Mesodermal cell (in vitro differentiated cells): ENCODE data around the gene POLD3.

ENCODE experiments used
- H3K27ac ChIP-seq: 2 replicates; pipeline ENCODE4 v1.7.0; 2013; ENCODE audit warnings: mild to moderate bottlenecking, low read depth, low read length, moderate library complexity; ENCODE audit not compliant: severe bottlenecking
- H3K36me3 ChIP-seq: 2 replicates; pipeline ENCODE4 v1.7.1; 2013; ENCODE audit warnings: mild to moderate bottlenecking, low read length, moderate library complexity; ENCODE audit not compliant: control insufficient read depth, insufficient read depth
- H3K4me1 ChIP-seq: one replicate; pipeline ENCODE4 v1.7.1; 2013; ENCODE audit warnings: mild to moderate bottlenecking, low read length; ENCODE audit not compliant: insufficient read depth, control insufficient read depth, poor library complexity, severe bottlenecking
- H3K4me3 ChIP-seq: 2 replicates; pipeline ENCODE4 v1.7.0; 2013; ENCODE audit warnings: low read length, control low read depth, mild to moderate bottlenecking; ENCODE audit not compliant: insufficient read depth, poor library complexity, severe bottlenecking; ENCODE audit errors: extremely low read depth
- H3K9me3 ChIP-seq: 2 replicates; pipeline ENCODE4 v1.7.1; 2013; ENCODE audit warnings: mild to moderate bottlenecking, low read length, moderate library complexity; ENCODE audit not compliant: control insufficient read depth
- WGBS, 2 experiments: methylation state at CpG; one replicate each; pipeline ENCODE4 v1.1.5; 2013; ENCODE audit warnings: missing lambda C conversion rate in 2 of 2; ENCODE audit not compliant: insufficient coverage in 2 of 2; 5-methylcytosine and 5-hydroxymethylcytosine counted together

POLD3 gene

DNA sequence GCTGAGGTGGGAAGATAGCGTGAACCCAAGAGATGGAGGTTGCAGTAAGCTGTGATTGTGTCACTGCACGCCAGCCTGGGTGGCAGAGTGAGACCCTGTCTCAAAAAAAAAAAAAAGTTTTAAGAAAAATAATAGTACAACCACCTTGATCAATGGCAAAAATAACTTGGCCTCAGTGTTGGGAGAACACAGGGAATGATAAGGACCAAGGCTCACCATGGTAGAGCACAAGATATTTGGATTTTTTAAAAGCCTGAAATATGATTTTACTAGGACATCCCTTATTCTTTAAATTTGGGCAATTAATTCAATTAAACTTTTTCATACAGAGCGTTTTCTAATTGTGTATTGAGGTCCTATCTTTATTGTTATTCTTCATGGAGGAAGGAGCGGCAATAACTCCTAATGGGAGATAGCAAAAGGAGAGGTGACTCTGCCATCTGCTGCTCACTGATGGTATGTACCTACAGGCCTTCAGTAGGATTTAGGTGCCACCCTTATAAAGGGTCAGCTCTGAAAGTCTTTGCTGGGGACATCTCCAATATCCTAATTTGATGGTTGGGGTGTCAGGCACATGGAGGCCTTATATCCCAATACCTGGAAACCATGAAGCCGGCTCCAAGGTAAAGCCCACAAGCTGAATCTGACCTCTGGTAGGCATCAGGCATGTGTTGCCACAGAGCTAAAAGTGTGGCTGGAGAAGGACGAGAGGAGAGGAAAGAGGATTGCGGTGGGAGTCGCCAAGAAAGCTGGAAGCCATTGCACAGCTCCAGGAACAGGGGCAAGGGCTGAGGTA is 21.9 kb upstream of the POLD3 start:
- Histone ChIP-seq H3K9me3 (no peaks in the 10 kb centered on the region), H3K4me1 (no peaks in the 10 kb centered on the region), H3K4me3 (no peak overlapping the region), H3K36me3 (no peaks in the 10 kb centered on the region), H3K27ac (no peak overlapping the region)
- WGBS, 2 experiments: 68 to 84% methylated on average over 4 of the region's 8 CpGs

DNA sequence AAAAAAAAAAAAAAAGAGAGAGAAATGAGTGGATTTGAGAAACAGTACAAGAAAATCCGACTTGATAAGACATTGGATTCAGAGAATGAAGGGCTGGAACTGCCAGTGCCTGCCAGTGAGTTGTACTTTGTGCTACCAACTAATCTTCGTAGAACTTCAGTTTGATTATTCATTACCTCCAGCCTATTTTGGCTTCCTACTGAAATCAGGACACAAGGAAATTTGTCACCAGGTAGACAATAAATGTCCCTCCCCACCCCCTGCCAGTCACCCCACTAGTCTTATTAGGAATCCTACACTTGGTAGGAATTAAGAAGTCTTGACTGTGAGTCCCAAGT is 21.4 kb upstream of the POLD3 start:
- Histone ChIP-seq H3K9me3 (no peaks in the 10 kb centered on the region), H3K4me1 (no peaks in the 10 kb centered on the region), H3K27ac (no peak overlapping the region), H3K4me3 (no peak overlapping the region), H3K36me3 (no peaks in the 10 kb centered on the region)
- WGBS, 2 experiments: 67 to 90% methylated on average over 2 of the region's 2 CpGs

DNA sequence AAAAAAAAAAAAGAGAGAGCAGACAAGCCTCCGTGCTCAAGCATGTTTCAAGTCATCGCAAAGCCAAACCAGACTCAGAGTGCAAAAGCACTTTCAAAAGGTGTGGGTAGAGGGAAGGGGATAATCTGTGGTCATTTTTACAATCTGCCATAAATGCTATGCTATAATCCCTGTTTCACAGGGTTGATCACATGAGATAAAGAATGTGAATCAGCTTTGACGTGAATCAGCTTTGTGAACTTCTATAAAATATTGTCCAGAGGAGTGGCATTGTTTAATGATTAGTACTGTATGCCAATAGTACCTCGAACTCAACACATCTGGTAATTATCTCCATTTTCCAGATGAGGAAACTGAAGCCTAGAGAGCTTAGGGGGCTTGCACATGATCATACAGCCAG is 20.0 kb upstream of the POLD3 start:
- no peak overlapping the region for H3K4me3 ChIP-seq
- no peak overlapping the region for H3K27ac ChIP-seq
- no peaks in the 10 kb centered on the region for H3K9me3 ChIP-seq
- no peaks in the 10 kb centered on the region for H3K4me1 ChIP-seq
- WGBS, 2 experiments: 60 to 83% methylated on average over 2 of the region's 4 CpGs
- H3K36me3 ChIP-seq: no peaks in the 10 kb centered on the region

DNA sequence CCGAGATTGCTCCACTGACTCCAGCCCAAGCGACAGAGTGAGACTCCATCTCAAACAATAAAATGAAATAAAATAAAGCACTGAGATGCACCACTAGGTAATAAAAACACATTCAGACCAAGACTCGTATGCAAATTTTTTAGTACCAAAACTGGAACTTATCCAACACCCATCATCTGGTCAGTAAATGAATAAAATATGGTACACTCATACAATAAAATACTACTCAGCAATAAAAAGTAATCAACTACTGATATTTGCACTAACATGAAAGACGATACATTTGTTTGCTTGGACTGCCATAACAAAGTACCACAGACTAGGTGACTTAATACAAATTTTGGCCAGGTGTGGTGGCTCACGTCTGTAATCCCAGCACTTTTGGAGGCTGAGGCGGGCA is 17.8 kb upstream of the POLD3 start:
- Histone ChIP-seq H3K36me3 (no peaks in the 10 kb centered on the region), H3K4me3 (no peak overlapping the region), H3K4me1 (no peaks in the 10 kb centered on the region), H3K9me3 (no peaks in the 10 kb centered on the region), H3K27ac (no peak overlapping the region)
- 91 to 98% methylated on average over 3 to 4 of the region's 6 CpGs for WGBS, 2 experiments

DNA sequence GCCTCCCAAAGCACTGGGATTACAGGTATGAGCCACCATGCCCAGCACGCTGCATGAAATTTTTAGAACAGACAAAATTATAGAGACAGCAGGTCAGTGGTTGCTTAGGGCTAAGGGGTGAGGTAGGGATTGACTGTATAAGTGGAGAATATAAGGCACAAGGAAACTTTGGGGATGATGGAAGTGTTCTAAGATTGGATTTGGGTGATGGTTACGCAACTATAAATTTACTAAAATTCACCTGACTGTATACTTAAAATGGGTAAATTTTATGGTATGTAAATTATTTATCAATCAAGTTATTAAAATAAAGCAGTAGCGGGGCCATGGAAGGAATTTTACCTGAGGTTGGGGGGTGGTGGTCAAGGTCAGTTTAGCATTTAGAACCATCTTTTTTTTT is 16.4 kb upstream of the POLD3 start:
- H3K9me3 ChIP-seq: no peaks in the 10 kb centered on the region
- no peak overlapping the region for H3K4me3 ChIP-seq
- H3K27ac ChIP-seq: no peak overlapping the region
- no peaks in the 10 kb centered on the region for H3K36me3 ChIP-seq
- 86 to 100% methylated on average over 1 of the region's 3 CpGs for WGBS, 2 experiments
- no peaks in the 10 kb centered on the region for H3K4me1 ChIP-seq

DNA sequence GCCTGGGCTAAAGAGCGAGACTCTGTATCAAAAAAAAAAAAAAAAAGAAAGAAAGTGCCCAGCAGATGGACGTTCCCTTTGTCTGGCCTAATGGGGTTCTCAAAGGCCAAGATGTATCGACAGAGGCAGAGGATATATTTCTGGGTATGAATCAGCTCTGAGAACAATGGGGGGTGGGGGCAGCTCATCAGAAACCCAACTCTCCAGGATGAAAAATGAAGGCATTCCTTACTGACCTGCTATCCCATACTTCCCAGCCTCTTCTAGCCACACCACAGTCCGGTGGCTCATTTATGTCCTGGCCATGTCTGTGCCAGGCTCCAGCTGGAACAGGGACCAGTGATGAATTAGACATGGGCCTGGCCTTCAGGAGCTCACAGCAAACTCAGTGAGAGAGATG is 15.2 kb upstream of the POLD3 start:
- Histone ChIP-seq H3K4me3 (no peak overlapping the region), H3K4me1 (peaks cover 3% of the 10 kb centered on the region), H3K36me3 (no peaks in the 10 kb centered on the region), H3K27ac (no peak overlapping the region), H3K9me3 (no peaks in the 10 kb centered on the region)
- 92 to 100% methylated on average over 1 to 2 of the region's 4 CpGs for WGBS, 2 experiments

DNA sequence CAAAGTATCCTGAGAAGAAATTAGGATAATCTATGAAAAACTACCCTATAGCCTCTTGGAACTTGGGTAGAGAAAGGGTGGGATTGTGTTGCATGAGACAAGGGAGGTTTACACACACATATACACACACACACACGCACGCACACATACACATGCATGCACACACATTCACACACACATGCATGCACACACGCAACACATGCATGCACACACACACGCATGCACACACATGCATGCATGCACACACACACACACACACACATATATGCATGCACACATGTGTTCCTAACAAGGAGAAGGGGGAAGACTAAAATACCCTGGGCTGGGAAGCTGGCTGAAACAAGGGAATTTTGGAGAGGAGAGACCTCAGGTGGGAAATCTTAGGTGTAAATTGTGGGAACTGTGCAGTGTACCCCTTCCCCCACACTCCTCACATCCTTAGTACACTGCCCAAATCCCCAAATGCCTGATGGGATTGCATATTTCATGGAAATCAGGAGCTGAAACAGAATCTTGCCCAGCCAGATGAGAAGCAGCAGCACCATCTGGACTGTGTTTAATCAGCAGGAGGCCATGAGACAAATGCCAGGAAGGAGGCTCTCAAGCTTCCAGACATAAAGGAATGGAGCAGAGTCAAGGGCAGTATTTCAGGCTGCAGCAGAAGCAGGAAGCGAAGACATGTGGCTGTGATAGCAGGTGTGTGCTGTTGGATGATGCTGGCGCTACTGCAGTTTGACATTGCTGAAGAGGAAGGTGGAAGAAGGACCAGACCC is 14.6 kb upstream of the POLD3 start:
- H3K4me1 ChIP-seq: peaks cover 3% of the 10 kb centered on the region
- H3K27ac ChIP-seq: no peak overlapping the region
- H3K4me3 ChIP-seq: no peak overlapping the region
- WGBS, 2 experiments: 69 to 94% methylated on average over 2 to 5 of the region's 6 CpGs
- H3K36me3 ChIP-seq: no peaks in the 10 kb centered on the region
- H3K9me3 ChIP-seq: no peaks in the 10 kb centered on the region

DNA sequence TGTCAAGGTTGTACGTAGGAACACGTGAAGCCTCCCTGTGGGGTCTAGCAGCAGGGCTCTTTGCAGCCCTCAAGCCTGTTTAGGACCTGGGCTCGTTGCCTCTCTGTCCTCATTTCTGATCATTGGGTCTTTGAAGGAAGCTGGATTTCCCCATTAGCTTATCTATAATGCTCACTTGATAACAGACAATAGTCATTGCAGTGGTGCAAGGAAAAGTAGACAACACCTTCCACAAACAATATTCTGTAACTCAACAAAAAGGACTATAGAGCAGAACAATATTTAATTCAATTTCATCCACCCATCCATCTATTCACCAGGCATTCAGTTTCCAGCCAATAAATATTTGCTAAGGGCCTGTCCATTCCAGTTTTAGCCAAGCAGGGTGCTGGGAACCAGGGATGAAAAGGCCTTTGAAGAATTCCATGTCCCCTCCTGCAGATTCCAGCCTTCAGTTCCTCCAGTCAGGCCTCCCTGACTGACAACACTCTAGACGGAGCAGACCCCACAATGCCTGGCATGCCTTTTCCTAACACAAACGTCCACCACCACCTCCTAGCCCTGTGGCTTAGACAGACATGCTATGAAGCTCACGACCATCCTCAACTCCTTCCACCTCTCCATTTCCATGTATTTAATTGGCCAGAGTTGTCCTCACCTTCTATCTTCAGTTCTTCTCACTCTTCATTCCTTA is 12.7 kb upstream of the POLD3 start:
- no peaks in the 10 kb centered on the region for H3K36me3 ChIP-seq
- WGBS, 2 experiments: 63 to 74% methylated on average over 5 of the region's 6 CpGs
- no peaks in the 10 kb centered on the region for H3K9me3 ChIP-seq
- peaks cover 3% of the 10 kb centered on the region for H3K4me1 ChIP-seq
- peak overlapping the region; percentile 69 for H3K27ac ChIP-seq
- H3K4me3 ChIP-seq: no peak overlapping the region

DNA sequence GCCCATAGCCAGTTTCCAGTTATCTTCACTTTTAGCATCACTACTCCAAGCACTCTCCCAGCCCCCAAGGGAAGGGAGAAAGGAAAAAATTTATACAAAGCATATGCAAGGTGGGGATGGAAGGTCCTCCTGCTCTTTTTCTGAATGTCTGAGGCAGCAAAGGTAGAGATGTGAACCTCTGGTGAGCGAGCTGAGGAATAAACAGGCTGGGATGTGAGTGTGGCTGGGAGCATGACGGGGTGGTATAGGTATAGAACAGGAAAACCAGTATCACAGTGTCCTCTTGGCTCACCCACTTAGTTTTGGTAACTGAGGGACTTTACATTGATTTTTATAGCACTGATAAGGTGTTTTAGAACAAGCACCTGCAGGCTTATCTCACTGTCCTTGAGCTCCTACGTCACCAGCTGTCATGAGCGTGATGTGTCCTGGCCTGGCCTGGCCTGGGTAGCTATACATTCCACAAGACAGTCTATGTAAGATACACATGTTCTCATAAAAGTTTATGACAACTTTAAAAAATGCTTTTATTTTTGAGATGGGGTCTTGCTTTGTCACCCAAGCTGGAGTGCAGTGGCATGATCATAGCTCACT is 10.3 kb upstream of the POLD3 start:
- H3K27ac ChIP-seq: no peak overlapping the region
- no peak overlapping the region for H3K4me3 ChIP-seq
- H3K36me3 ChIP-seq: no peaks in the 10 kb centered on the region
- H3K9me3 ChIP-seq: no peaks in the 10 kb centered on the region
- 92 to 96% methylated on average over 4 of the region's 4 CpGs for WGBS, 2 experiments
- peaks cover 3% of the 10 kb centered on the region for H3K4me1 ChIP-seq

DNA sequence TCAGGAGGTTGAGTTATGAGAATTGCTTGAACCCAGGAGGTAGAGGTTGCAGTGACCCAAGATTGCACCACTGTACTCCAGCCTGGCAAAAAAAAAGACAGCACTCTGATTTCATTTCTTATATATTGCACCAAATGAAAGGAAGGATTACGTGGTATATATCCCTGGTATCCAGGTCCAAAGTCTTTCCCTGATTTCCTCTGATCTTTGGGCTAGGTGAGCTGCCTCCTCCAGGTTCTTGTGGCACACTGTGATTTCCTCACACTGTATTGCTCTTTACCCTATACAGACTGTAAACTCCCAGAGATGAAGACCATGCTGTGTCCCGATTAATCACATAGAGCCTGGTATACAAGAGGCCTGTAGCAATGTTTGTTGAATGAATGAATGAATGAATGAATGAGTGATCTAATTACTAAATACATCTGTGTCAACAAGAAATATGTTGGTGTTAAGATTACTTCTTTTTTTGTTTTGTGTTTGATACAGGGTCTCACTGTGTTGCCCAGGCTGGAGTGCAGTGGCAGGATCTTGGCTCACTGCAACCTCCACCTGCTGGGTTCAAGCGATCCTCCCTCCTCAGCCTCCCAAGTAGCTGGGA is 9.3 kb upstream of the POLD3 start:
- H3K4me3 ChIP-seq: no peak overlapping the region
- WGBS, 2 experiments: 0 to 100% methylated on average over 1 of the region's 3 CpGs
- no peaks in the 10 kb centered on the region for H3K9me3 ChIP-seq
- no peak overlapping the region for H3K27ac ChIP-seq
- peaks cover 3% of the 10 kb centered on the region for H3K4me1 ChIP-seq
- H3K36me3 ChIP-seq: no peaks in the 10 kb centered on the region
